HG03432 (cell line): ENCODE results near the gene RAB11FIP4.
"Not testable (repeated sequence)": the region's sequence is repeated elsewhere in the genome, so short reads cannot be mapped to it uniquely, and the experiment has no call there.

Experiments
- ATAC-seq: cut with Tn5 transposase; IDR thresholded peaks from one replicate; pipeline ENCODE4 v1.9.1; 2021; ENCODE audit warnings: mild to moderate bottlenecking, moderate library complexity; ENCODE audit not compliant: unreplicated experiment

The RAB11FIP4 gene

GRCh38 chr17:31391496-31391949 lies at the start of gene RAB11FIP4:
TSS of gene RAB11FIP4 (plus strand) at chr17:31391675. CDS start at chr17:31391853, 178 bp downstream.
- no peak for ATAC-seq

GRCh38 chr17:31345191-31345747 lies 46.2 kb upstream of the RAB11FIP4 start:
- not testable (repeated sequence) for ATAC-seq

GRCh38 chr17:31349454-31349853 lies 42.0 kb upstream of the RAB11FIP4 start:
- no peak for ATAC-seq

GRCh38 chr17:31355935-31356334 lies 35.5 kb upstream of the RAB11FIP4 start:
- no peak for ATAC-seq

GRCh38 chr17:31357091-31357490 lies 34.4 kb upstream of the RAB11FIP4 start:
- ATAC-seq: no peak

GRCh38 chr17:31357839-31358394 lies 33.6 kb upstream of the RAB11FIP4 start:
- no peak for ATAC-seq

GRCh38 chr17:31364012-31364411 lies 27.5 kb upstream of the RAB11FIP4 start:
- no peak for ATAC-seq

- ATAC-seq: no peak
Measured at GRCh38 chr17:31366088-31366487, 25.4 kb upstream of the RAB11FIP4 start.

- no peak for ATAC-seq
Measured at GRCh38 chr17:31369266-31369665, 22.2 kb upstream of the RAB11FIP4 start.

- no peak for ATAC-seq
Measured at GRCh38 chr17:31371511-31372097, 19.9 kb upstream of the RAB11FIP4 start.

- ATAC-seq: peak; percentile 49
Measured at GRCh38 chr17:31373150-31374093, 18.1 kb upstream of the RAB11FIP4 start.

- no peak for ATAC-seq
Measured at GRCh38 chr17:31374094-31374447, 17.4 kb upstream of the RAB11FIP4 start.

- ATAC-seq: no peak
Measured at GRCh38 chr17:31374503-31374902, 17.0 kb upstream of the RAB11FIP4 start.

- ATAC-seq: no peak
Measured at GRCh38 chr17:31378638-31379037, 12.8 kb upstream of the RAB11FIP4 start.

- ATAC-seq: no peak
Measured at GRCh38 chr17:31379597-31380205, 11.8 kb upstream of the RAB11FIP4 start.

GRCh38 chr17:31381165-31381668 lies 10.3 kb upstream of the RAB11FIP4 start:
- no peak for ATAC-seq

- ATAC-seq: not testable (repeated sequence)
Measured at GRCh38 chr17:31382668-31383275, 8.7 kb upstream of the RAB11FIP4 start.

GRCh38 chr17:31383488-31383887 lies 8.0 kb upstream of the RAB11FIP4 start:
- ATAC-seq: not testable (repeated sequence)

- ATAC-seq: no peak
Measured at GRCh38 chr17:31385428-31386285, 5.8 kb upstream of the RAB11FIP4 start.
